Osteocyte (in vitro differentiated cells): Measurements from ENCODE around the gene KDM3B. TPM values are rescaled to one million over a fixed set of nuclear protein-coding genes. Genes with fewer than 3 reads are reported as not detected.
"Not testable (repeated sequence)": the region's sequence is repeated elsewhere in the genome, so short reads cannot be mapped to it uniquely, and the experiment has no call there.

Experiments
- DNase-seq: peaks from one replicate; pipeline ENCODE4 v3.0.0; 2021; ENCODE audit warnings: mixed read lengths; ENCODE audit not compliant: unreplicated experiment; ENCODE audit errors: extremely low spot score
- H3K27ac Mint-ChIP-seq: one replicate; pipeline ENCODE4 v1.8.0; 2021; ENCODE audit warnings: mild to moderate bottlenecking, mixed read lengths; ENCODE audit not compliant: unreplicated experiment
- H3K27me3 Mint-ChIP-seq: one replicate; pipeline ENCODE4 v1.8.0; 2021; ENCODE audit warnings: mixed read lengths; ENCODE audit not compliant: unreplicated experiment
- H3K36me3 Mint-ChIP-seq: one replicate; pipeline ENCODE4 v1.8.0; 2021; ENCODE audit warnings: mixed read lengths; ENCODE audit not compliant: unreplicated experiment
- H3K4me1 Mint-ChIP-seq: one replicate; pipeline ENCODE4 v1.8.0; 2021; ENCODE audit warnings: mixed read lengths; ENCODE audit not compliant: unreplicated experiment
- H3K4me3 Mint-ChIP-seq: one replicate; pipeline ENCODE4 v1.8.0; 2021; ENCODE audit warnings: mild to moderate bottlenecking, moderate library complexity, mixed read lengths; ENCODE audit not compliant: unreplicated experiment
- H3K9me3 Mint-ChIP-seq: one replicate; pipeline ENCODE4 v1.8.0; 2021; ENCODE audit warnings: mixed read lengths; ENCODE audit not compliant: unreplicated experiment
- total RNA-seq: library from RNA; stranded (reverse); gene quantifications from 2 replicates; pipeline ENCODE4 v1.2.1, GENCODE V29; 2021
- TF ChIP-seq, protein P1 (sequence below): fragments of 200-600 bp; sonication (generic); IDR thresholded peaks from 2 replicates; pipeline ENCODE4 v1.5.0; 2021; ENCODE audit warnings: antibody characterized with exemption, mild to moderate bottlenecking, moderate library complexity

The KDM3B gene
- total RNA-seq, 1 donor from 2014 or later, result 65.2 TPM

DNA sequence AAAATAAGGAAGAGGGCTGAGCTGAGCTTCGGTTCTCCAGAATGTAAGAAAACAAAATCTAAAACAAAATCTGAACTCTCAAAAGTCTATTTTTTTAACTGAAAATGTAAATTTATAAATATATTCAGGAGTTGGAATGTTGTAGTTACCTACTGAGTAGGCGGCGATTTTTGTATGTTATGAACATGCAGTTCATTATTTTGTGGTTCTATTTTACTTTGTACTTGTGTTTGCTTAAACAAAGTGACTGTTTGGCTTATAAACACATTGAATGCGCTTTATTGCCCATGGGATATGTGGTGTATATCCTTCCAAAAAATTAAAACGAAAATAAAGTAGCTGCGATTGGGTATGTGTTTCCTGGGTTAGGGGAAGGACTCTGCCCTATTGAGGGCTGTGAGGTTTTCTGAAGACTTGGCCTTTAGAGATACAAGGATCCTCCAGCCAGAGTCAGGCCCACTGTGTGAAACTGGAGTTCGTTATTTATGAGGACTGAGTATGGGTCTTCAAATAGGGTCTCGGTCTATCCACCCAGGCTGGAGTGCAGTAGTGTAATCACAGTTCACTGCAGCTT lies 116.6 kb downstream of the KDM3B start:
- Mint-ChIP-seq H3K36me3 (peaks cover 25% of the 10 kb centered on the region), H3K4me1 (peaks cover 25% of the 10 kb centered on the region), H3K27me3 (peaks cover 2% of the 10 kb centered on the region), H3K4me3 (peak overlapping the region; percentile 83), H3K27ac (peak overlapping the region; percentile 79), H3K9me3 (no peaks in the 10 kb centered on the region)
- TF ChIP-seq, protein P1, sequence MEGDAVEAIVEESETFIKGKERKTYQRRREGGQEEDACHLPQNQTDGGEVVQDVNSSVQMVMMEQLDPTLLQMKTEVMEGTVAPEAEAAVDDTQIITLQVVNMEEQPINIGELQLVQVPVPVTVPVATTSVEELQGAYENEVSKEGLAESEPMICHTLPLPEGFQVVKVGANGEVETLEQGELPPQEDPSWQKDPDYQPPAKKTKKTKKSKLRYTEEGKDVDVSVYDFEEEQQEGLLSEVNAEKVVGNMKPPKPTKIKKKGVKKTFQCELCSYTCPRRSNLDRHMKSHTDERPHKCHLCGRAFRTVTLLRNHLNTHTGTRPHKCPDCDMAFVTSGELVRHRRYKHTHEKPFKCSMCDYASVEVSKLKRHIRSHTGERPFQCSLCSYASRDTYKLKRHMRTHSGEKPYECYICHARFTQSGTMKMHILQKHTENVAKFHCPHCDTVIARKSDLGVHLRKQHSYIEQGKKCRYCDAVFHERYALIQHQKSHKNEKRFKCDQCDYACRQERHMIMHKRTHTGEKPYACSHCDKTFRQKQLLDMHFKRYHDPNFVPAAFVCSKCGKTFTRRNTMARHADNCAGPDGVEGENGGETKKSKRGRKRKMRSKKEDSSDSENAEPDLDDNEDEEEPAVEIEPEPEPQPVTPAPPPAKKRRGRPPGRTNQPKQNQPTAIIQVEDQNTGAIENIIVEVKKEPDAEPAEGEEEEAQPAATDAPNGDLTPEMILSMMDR, result no peak
- no peak for DNase-seq

DNA sequence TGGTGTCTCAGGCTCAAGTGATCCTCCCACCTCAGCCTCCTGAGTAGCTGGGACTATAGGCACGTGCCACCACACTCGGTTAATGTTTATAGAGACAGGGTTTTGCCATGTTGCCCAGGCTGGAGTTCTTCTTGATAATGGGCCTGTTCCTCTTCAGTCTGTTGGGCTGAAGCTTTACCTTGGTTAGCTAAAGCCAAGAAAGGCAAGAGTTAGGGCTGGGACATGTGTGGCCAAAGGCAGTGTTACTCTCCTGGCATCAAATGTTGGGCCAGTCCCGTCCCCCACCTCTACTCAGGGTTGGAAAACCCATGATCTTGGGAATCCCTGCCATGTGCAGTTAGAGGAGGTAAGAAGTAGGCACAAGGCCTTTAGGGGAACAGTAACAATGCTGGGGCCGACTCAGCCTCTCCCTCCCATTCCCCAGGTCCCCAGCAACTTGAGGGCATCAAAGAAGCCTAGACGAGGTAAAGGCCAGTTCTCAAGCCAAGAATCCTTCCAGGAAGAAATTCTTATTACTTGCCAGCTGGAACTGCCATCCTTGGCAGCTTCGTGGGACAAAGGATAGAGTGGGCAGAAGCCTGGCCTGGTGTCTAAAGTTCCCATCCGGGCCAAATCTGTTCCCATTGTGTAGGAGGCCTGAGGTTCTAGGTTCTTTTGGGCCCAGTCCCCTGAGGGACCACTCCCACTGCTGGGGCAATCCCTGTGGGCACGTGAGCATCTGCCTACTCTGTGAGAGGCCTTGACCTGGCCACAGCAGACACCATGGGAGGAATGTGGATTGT lies 117.2 kb downstream of the KDM3B start:
- TF ChIP-seq, protein P1, result no peak
- DNase-seq, result peak; percentile 94
- H3K36me3 Mint-ChIP-seq, result peaks cover 25% of the 10 kb centered on the region
- peaks cover 25% of the 10 kb centered on the region for H3K4me1 Mint-ChIP-seq
- no peaks in the 10 kb centered on the region for H3K9me3 Mint-ChIP-seq
- H3K27ac Mint-ChIP-seq, result peak overlapping the region; percentile 79
- peaks cover 4% of the 10 kb centered on the region for H3K27me3 Mint-ChIP-seq
- H3K4me3 Mint-ChIP-seq, result no peak overlapping the region

DNA sequence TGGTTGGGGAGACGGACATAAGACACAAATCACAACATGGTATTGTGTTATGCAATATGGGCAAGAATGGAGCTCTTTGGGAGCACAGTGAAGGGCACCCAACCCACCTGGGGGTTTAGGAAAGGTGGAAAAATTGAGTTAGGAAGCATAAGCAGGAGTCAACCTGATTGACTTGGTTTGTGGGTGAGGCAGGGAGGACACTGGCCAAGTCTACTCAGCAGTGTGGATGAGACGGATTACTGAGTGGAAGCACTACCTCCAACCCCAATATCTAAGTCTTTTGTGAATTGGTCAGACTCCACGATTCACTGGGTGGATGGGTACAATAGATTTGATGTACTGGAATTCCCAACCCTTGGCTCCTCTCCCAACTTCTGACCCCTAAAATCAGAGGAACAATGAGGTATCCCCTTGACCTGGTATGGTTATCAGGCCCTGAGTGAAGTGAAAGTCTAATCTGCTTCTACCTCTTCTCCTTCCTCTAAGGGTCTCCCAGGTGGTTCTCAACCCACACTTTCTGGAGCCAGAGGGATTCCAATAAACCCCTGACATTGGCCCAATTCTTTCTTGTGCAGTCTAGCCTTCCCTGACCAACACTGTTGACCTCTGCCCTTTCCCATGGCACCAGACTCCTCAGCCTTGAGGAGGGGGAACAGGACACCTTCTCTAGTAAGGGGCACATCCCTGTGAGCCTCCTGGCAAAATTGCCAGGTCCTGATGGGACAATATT lies 118.0 kb downstream of the KDM3B start:
- Mint-ChIP-seq H3K9me3 (no peaks in the 10 kb centered on the region), H3K27ac (peak overlapping the region; percentile 79), H3K4me3 (no peak overlapping the region), H3K27me3 (peaks cover 10% of the 10 kb centered on the region), H3K4me1 (peaks cover 25% of the 10 kb centered on the region), H3K36me3 (peaks cover 25% of the 10 kb centered on the region)
- TF ChIP-seq, protein P1, result no peak
- DNase-seq, result no peak

DNA sequence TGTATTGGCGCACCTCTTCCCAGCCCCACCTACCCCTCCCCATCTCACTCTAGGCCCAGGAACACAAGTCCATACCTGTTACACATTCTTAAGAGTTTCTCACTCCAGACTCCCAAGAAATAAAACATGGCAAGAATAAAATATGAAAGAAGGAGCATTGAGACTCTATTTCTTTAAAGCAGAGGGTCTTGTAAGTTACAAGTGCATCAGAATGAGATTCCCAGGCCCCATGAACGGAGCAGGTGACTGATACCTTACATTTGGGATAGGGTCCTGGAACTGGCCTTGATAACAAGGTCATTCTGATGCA lies 118.5 kb downstream of the KDM3B start:
- H3K4me1 Mint-ChIP-seq, result peaks cover 25% of the 10 kb centered on the region
- DNase-seq, result no peak
- peaks cover 12% of the 10 kb centered on the region for H3K27me3 Mint-ChIP-seq
- H3K36me3 Mint-ChIP-seq, result peaks cover 25% of the 10 kb centered on the region
- TF ChIP-seq, protein P1, result no peak
- no peak overlapping the region for H3K4me3 Mint-ChIP-seq
- H3K27ac Mint-ChIP-seq, result peak overlapping the region; percentile 79
- no peaks in the 10 kb centered on the region for H3K9me3 Mint-ChIP-seq

DNA sequence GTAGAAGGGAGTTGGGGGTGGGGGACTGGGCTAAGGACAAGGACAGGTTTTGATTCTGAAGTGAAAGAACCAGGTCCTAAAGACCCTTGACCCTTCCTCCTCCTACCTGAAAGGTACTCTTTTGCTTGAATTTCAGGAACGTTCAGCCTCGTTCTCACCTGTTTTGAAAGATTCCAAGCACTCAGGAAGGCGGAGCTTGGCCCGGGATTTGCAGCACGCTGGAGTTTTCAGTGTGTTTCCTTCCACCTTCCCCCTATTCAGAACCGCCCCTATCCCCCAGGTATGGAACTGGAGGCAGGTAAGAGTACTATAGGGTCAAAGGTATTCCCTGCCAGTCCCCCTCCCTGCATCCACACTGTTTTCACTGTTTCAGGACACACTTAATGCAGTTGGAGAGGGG lies 119.9 kb downstream of the KDM3B start:
- DNase-seq, result no peak
- TF ChIP-seq, protein P1, result no peak
- Mint-ChIP-seq H3K4me1 (peaks cover 15% of the 10 kb centered on the region), H3K27me3 (peaks cover 16% of the 10 kb centered on the region), H3K36me3 (peaks cover 15% of the 10 kb centered on the region), H3K9me3 (no peaks in the 10 kb centered on the region), H3K4me3 (no peak overlapping the region), H3K27ac (no peak overlapping the region)

DNA sequence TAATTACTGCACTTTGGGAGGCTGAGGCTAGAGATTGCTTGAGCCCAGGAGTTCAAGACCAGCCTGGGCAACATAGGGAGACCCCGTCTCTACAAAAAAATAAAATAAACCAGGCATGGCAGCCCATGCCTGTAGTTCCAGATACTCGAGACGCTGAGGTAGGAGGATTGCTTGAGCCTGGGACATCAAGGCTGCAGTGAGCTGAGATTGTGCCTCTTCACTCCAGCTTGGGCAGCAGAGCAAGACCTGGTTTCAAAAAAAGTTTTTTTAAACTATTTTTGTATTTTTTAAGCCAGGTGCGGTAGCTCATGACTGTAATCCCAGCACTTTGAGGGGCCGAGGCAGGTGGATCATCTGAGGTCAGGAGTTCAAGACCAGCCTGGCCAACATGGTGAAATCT lies 120.7 kb downstream of the KDM3B start:
- not testable (repeated sequence) for H3K4me3 Mint-ChIP-seq, H3K4me1 Mint-ChIP-seq, H3K27ac Mint-ChIP-seq, H3K36me3 Mint-ChIP-seq, DNase-seq, H3K9me3 Mint-ChIP-seq
- H3K27me3 Mint-ChIP-seq, result peaks cover 16% of the 10 kb centered on the region
